Endothelial cell of umbilical vein (primary cell): ENCODE data around the gene NWD2. TPM values are rescaled to one million over a fixed set of nuclear protein-coding genes. Genes with fewer than 3 reads are reported as not detected.

ENCODE experiments used
- BruUV-seq: library from RNA; stranded (reverse); fragments of 400-500 nt; replicated peaks from 2 replicates; lab custom pipeline; 2021; lab: Mats Ljungman, UMichigan
- CTCF ChIA-PET: fragments of 300-600, 350-600 bp; sonication (Branson Sonifier 250); formaldehyde crosslinking; loops from one replicate; lab custom pipeline; 2021; ENCODE audit warnings: antibody characterized with exemption, inconsistent platforms; lab: Charles Lee
- POLR2A ChIA-PET: fragments of 300-600, 350-600 bp; sonication (Branson Sonifier 250); formaldehyde crosslinking; loops from one replicate; lab custom pipeline; 2021; ENCODE audit warnings: antibody characterized with exemption, inconsistent platforms; lab: Charles Lee
- DNase-seq: peaks from one replicate; pipeline ENCODE4 v3.0.0-alpha.2; 2011; ENCODE audit warnings: low read depth, low spot score
- FAIRE-seq: peaks from 2 replicates; lab custom pipeline; 2011; peaks lifted over from hg19 to GRCh38; lab: Jason Lieb, UNC
- H2AFZ ChIP-seq: 2 replicates; pipeline ENCODE4 v1.6.0; 2012; ENCODE audit warnings: low read depth, low read length, control low read depth, inconsistent platforms
- H3K27ac ChIP-seq: 2 replicates; pipeline ENCODE4 v1.5.1; 2011; ENCODE audit warnings: low read depth, mild to moderate bottlenecking, control low read depth, low read length, moderate library complexity; ENCODE audit not compliant: insufficient read depth
- H3K27me3 ChIP-seq, 2 experiments: 2 replicates each; pipeline versions ENCODE4 v1.6.0 to v1.6.1; 2011; ENCODE audit warnings: low read length in 2 of 2, mixed read lengths in 1 of 2; ENCODE audit not compliant: control insufficient read depth in 2 of 2, insufficient read depth in 2 of 2
- H3K36me3 ChIP-seq, 2 experiments: 2 replicates in 1 of 2; 3 replicates in 1 of 2; pipeline ENCODE4 v1.5.1; 2011; ENCODE audit warnings: low read length in 2 of 2, mild to moderate bottlenecking in 1 of 2, moderate library complexity in 1 of 2; ENCODE audit not compliant: control insufficient read depth in 2 of 2, insufficient read depth in 2 of 2; ENCODE audit errors: extremely low read depth in 1 of 2
- H3K4me1 ChIP-seq: 3 replicates; pipeline ENCODE4 v1.5.1; 2011; ENCODE audit warnings: mild to moderate bottlenecking, low read length; ENCODE audit not compliant: control insufficient read depth, insufficient read depth; ENCODE audit errors: extremely low read depth
- H3K4me2 ChIP-seq: 2 replicates; pipeline ENCODE4 v1.6.1; 2011; ENCODE audit warnings: low read length, control low read depth, mixed read lengths; ENCODE audit not compliant: insufficient read depth
- H3K4me3 ChIP-seq, 3 experiments: fragments of 200-600 bp in 1 of 3; sonication (generic), shearing (Covaris generic) in 1 of 3; replicated peaks in 1 of 3; 2 replicates each; pipeline ENCODE4 v1.5.1; 2011 to 2016; ENCODE audit warnings: control low read depth in 3 of 3, low read length in 3 of 3, mild to moderate bottlenecking in 2 of 3, inconsistent platforms in 1 of 3, low read depth in 1 of 3, moderate library complexity in 1 of 3; ENCODE audit not compliant: insufficient read depth in 1 of 3
- H3K79me2 ChIP-seq: 2 replicates; pipeline ENCODE4 v1.6.0; 2012; ENCODE audit warnings: low read length, inconsistent platforms; ENCODE audit not compliant: control insufficient read depth, insufficient read depth
- H3K9ac ChIP-seq: replicated peaks from 2 replicates; pipeline ENCODE3; 2011; ENCODE audit warnings: low read length, control low read depth; ENCODE audit not compliant: insufficient read depth; ENCODE audit errors: extremely low read depth
- H3K9me1 ChIP-seq: replicated peaks from 3 replicates; pipeline ENCODE4 v1.6.0; 2011; ENCODE audit warnings: mild to moderate bottlenecking, low read length; ENCODE audit not compliant: control insufficient read depth, insufficient read depth; ENCODE audit errors: extremely low read depth
- H3K9me3 ChIP-seq: replicated peaks from 2 replicates; pipeline ENCODE4 v1.5.1; 2012; ENCODE audit warnings: low read length, inconsistent platforms; ENCODE audit not compliant: control insufficient read depth, insufficient read depth
- H4K20me1 ChIP-seq: replicated peaks from 2 replicates; pipeline ENCODE3; 2011; ENCODE audit warnings: mild to moderate bottlenecking, low read length; ENCODE audit not compliant: control insufficient read depth, insufficient read depth; ENCODE audit errors: extremely low read depth
- EZH2 ChIP-seq: IDR thresholded peaks from 2 replicates; pipeline ENCODE4 v1.6.1; 2012; ENCODE audit warnings: borderline replicate concordance, low read depth, mild to moderate bottlenecking, moderate library complexity, low read length, inconsistent platforms; ENCODE audit not compliant: severe bottlenecking
- FOS ChIP-seq: IDR thresholded peaks from 2 replicates; pipeline ENCODE4 v1.6.1; 2011; ENCODE audit warnings: mild to moderate bottlenecking, low read length, moderate library complexity, borderline replicate concordance; ENCODE audit not compliant: insufficient read depth
- GATA2 ChIP-seq: IDR thresholded peaks from 2 replicates; pipeline ENCODE4 v1.7.0; 2011; ENCODE audit warnings: low read depth, mild to moderate bottlenecking, moderate library complexity, mixed read lengths, low read length; ENCODE audit not compliant: insufficient read length, insufficient read depth
- JUN ChIP-seq: IDR thresholded peaks from 2 replicates; pipeline ENCODE4 v1.6.1; 2011; ENCODE audit warnings: borderline replicate concordance, low read depth; ENCODE audit not compliant: insufficient read length, insufficient read depth
- MYC ChIP-seq: IDR thresholded peaks from one replicate; pipeline ENCODE4 v1.6.1; 2011; ENCODE audit warnings: mild to moderate bottlenecking, low read depth, low read length
- POLR2A ChIP-seq: IDR thresholded peaks from 2 replicates; pipeline ENCODE4 v1.6.1; 2012; ENCODE audit warnings: low read depth, mild to moderate bottlenecking, control low read depth, low read length
- POLR2AphosphoS5 ChIP-seq: IDR thresholded peaks from 2 replicates; pipeline ENCODE4 v1.6.1; 2012; ENCODE audit warnings: low read depth, mild to moderate bottlenecking, control low read depth, low read length, moderate library complexity; ENCODE audit not compliant: insufficient read depth
- dilution Hi-C: fragments of 300-500 bp; cut with MboI; formaldehyde crosslinking; loops from one replicate; pipeline ENCODE4 v1.15.0; 2019; ENCODE audit warnings: low sequenced_read_pairs; ENCODE audit not compliant: extremely low pct_ligation_motif_present
- intact Hi-C: fragments of 100-400 bp; cut with micrococcal nuclease; formaldehyde crosslinking; loops from one replicate; pipeline ENCODE4 v1.10.0; 2022
- polyA plus RNA-seq, 4 experiments: library from polyadenylated mRNA; depleted of rRNA in 3 of 4; stranded (reverse) in 3 of 4; unstranded in 1 of 4; fragments of >200 nt; gene quantifications; 2 replicates each; pipeline versions ENCODE4 v1.2.1 to v1.2.3, GENCODE V29; 2011 to 2012; ENCODE audit warnings: missing spikeins in 1 of 4
- total RNA-seq: library from RNA; stranded (reverse); gene quantifications from 2 replicates; pipeline ENCODE4 v1.2.3, GENCODE V29; 2021
- TF ChIP-seq, protein P1 (sequence below): IDR thresholded peaks from 2 replicates; pipeline ENCODE4 v1.6.1; 2011; ENCODE audit not compliant: insufficient read depth, insufficient read length
- TF ChIP-seq, protein P2 (sequence below), 2 donors: IDR thresholded peaks; 1 replicate in 1 of 2; 2 replicates in 1 of 2; pipeline ENCODE4 v1.5.1; 2011; ENCODE audit warnings: low read length in 2 of 2, mild to moderate bottlenecking in 2 of 2, moderate library complexity in 2 of 2, control low read depth in 1 of 2, inconsistent platforms in 1 of 2, low read depth in 1 of 2; ENCODE audit not compliant: insufficient read depth in 1 of 2; ENCODE audit errors: extremely low read depth in 1 of 2

NWD2 gene
- total and polyA plus RNA-seq, 2 donors (not counting 3 experiments of a cell fraction or from before 2014, with no cell fraction given), result not detected

- no peaks in the 10 kb centered on the region for H3K4me1 ChIP-seq
- H3K27ac ChIP-seq, result no peak overlapping the region
- no TSS peak for BruUV-seq
- H3K9ac ChIP-seq, result no peak overlapping the region
- intact Hi-C loops, result no loop called here
- no peak overlapping the region for H3K4me2 ChIP-seq
- TF ChIP-seq GATA2 (no peak), MYC (no peak), POLR2A (no peak), FOS (no peak), EZH2 (no peak), JUN (no peak), POLR2AphosphoS5 (no peak)
- TF ChIP-seq, protein P1, sequence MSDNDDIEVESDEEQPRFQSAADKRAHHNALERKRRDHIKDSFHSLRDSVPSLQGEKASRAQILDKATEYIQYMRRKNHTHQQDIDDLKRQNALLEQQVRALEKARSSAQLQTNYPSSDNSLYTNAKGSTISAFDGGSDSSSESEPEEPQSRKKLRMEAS, result no peak
- TF ChIP-seq, protein P2, sequence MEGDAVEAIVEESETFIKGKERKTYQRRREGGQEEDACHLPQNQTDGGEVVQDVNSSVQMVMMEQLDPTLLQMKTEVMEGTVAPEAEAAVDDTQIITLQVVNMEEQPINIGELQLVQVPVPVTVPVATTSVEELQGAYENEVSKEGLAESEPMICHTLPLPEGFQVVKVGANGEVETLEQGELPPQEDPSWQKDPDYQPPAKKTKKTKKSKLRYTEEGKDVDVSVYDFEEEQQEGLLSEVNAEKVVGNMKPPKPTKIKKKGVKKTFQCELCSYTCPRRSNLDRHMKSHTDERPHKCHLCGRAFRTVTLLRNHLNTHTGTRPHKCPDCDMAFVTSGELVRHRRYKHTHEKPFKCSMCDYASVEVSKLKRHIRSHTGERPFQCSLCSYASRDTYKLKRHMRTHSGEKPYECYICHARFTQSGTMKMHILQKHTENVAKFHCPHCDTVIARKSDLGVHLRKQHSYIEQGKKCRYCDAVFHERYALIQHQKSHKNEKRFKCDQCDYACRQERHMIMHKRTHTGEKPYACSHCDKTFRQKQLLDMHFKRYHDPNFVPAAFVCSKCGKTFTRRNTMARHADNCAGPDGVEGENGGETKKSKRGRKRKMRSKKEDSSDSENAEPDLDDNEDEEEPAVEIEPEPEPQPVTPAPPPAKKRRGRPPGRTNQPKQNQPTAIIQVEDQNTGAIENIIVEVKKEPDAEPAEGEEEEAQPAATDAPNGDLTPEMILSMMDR (IDR thresholded peaks at IDR 0.05; ENCODE audit: extremely low read depth in 1 of 2, insufficient read depth in 1 of 2, low read depth in 1 of 2, low read length in 2 of 2), result no peak
- ChIA-PET CTCF (no interaction called here), POLR2A (no interaction called here)
- H3K9me3 ChIP-seq, result no peaks in the 10 kb centered on the region
- H3K36me3 ChIP-seq, result no peaks in the 10 kb centered on the region
- no peaks in the 10 kb centered on the region for H3K9me1 ChIP-seq
- H4K20me1 ChIP-seq, result no peaks in the 10 kb centered on the region
- H3K79me2 ChIP-seq, result no peaks in the 10 kb centered on the region
- FAIRE-seq (no peak), DNase-seq (no peak)
- dilution Hi-C loops, result no loop called here
- no peaks in the 10 kb centered on the region for H3K27me3 ChIP-seq
- H2AFZ ChIP-seq, result no peak overlapping the region
- no peak overlapping the region for H3K4me3 ChIP-seq
These were observed 72.6 kb downstream of the NWD2 start for GRCh38 chr4:37317104-37317643.
